AG09309 (cell line): ENCODE results near the gene ATXN1L.

Experiments used
- DNase-seq: peaks from one replicate; pipeline ENCODE4 v3.0.0-alpha.2; 2010; ENCODE audit warnings: low read depth
- H3K4me3 ChIP-seq: 2 replicates; pipeline ENCODE4 v1.5.1; 2011; ENCODE audit warnings: mild to moderate bottlenecking, low read depth, low read length, moderate library complexity; ENCODE audit not compliant: control insufficient read depth
- TF ChIP-seq, protein P1 (sequence below): IDR thresholded peaks from 2 replicates; pipeline ENCODE4 v1.5.1; 2011; ENCODE audit warnings: mild to moderate bottlenecking, low read depth, low read length, inconsistent platforms; ENCODE audit not compliant: insufficient read depth, control insufficient read depth; ENCODE audit errors: missing control alignments

ATXN1L gene

DNA sequence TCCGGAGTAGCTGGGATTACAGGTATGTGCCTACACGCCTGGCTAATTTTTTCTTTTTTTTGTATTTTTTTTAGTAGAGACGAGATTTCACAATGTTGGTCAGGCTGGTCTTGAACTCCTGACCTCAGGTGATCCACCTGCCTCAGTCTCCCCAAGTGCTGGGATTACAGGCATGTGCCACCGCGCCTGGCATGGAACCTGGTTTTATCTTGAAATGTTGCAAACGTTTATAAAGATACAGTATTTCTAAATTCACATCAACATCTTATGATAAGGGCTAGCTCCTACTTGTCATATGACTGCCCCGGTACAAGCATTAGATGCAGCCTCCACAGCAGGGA is 48.1 kb downstream of the ATXN1L start:
- TF ChIP-seq, protein P1, sequence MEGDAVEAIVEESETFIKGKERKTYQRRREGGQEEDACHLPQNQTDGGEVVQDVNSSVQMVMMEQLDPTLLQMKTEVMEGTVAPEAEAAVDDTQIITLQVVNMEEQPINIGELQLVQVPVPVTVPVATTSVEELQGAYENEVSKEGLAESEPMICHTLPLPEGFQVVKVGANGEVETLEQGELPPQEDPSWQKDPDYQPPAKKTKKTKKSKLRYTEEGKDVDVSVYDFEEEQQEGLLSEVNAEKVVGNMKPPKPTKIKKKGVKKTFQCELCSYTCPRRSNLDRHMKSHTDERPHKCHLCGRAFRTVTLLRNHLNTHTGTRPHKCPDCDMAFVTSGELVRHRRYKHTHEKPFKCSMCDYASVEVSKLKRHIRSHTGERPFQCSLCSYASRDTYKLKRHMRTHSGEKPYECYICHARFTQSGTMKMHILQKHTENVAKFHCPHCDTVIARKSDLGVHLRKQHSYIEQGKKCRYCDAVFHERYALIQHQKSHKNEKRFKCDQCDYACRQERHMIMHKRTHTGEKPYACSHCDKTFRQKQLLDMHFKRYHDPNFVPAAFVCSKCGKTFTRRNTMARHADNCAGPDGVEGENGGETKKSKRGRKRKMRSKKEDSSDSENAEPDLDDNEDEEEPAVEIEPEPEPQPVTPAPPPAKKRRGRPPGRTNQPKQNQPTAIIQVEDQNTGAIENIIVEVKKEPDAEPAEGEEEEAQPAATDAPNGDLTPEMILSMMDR = no peak
- H3K4me3 ChIP-seq = peak overlapping the region; percentile 68
- DNase-seq = no peak

GRCh38 chr16:71894229-71894920 is 48.6 kb downstream of the ATXN1L start:
- TF ChIP-seq, protein P1 = no peak
- peak overlapping the region; percentile 68 for H3K4me3 ChIP-seq
- DNase-seq = no peak

DNA sequence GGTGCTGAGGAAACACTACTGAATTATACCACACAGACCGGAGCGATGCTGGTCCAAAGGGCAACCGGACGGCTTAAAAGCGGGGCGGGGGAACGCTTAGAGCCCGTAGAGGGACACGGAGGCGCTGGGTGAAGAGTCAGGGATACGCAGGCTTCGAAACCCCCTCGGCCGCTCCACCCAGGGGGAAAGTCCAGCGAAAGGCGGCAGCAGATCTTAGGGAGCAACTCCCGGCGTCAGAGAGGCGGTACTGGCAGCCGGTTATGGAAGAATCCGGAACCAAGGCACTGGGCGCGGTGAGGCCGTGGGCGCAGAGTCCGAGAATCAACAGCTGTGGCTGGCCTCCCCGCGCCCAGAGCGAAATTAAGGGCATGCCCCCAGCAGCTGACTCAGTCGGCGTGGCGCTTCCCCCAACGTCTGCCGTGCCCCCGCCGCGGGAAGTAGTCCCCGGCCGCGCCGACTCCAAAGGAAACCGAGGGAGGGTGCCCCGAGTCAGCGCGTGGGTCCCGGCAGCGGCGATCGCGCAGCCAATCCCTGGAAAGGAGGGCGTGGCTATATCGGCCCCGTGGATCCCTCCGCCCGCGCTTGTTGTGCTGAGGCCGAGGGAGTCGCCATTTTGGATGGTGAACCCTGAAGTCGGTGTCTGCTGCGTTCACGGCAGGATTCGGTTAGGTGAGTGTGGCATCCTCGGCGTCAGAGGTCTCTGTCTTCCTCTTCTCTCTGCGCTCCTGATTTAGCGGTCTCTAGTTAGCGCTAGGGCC is 49.3 kb downstream of the ATXN1L start, which contains the start of gene IST1:
IST1 (plus strand) TSS at position 611 of the 758 bp plus-strand sequence. CDS start 20,110 bp downstream, outside the sequence.
- TF ChIP-seq, protein P1 = no peak
- peak; percentile 95 for DNase-seq
- peak within 1 kb of the TSS; percentile 68 for H3K4me3 ChIP-seq

DNA sequence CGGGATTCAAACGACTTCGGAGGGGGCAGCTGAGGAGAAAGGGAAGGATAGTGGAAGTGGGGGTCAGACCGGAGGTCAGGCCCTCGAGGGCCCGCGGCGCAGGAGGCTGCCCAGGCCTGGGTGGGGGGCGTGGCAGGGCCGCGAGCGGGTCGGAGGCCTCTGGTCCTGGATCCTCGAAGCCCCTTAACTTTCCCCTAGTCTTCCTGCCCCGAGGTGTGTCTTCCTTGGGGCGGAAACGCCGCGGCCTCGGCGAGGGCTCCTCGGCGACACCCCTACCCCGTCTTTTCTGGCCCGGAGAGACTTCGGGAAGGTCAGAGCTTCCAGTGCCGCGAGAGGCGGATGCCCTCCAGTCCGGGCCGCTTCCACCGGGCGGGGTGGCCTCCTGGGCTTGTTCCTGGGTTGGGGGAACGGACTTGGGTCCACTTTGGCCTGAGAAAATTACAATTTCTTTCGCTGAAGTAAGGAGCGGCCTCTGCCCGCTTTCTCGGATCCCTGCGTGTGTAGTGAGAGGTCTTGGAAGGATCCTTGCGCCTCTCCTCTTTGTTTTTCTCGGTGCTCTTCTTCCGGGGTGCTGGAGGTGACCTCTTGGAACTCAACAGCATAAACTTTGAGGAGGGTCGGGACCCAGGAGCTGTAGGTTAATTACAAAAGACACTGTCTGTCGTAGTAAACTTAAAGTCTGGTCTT is 50.0 kb downstream of the ATXN1L start:
- peak overlapping the region; percentile 68 for H3K4me3 ChIP-seq
- no peak for DNase-seq
- TF ChIP-seq, protein P1 = no peak

GRCh38 chr16:71896764-71897368 is 51.1 kb downstream of the ATXN1L start:
- H3K4me3 ChIP-seq = peak overlapping the region; percentile 68
- TF ChIP-seq, protein P1 = no peak
- no peak for DNase-seq

DNA sequence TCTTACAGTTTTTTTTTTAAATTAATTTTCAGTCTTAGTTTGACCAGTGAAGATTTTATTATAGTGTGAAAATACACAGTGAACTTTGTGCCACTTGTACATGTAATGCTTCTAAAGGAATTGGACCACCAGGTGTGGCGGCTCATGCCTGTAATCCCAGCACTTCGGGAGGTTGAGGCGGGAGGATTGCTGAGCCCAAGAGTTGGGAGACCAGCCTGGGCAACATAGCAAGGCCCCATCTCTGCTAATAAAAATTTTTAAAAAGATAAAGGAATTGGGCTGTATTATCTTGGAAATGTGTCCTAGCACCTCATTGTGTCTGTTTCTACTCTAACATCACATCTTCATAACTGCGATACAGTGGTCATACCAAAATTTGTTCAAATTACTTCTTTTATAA is 53.4 kb downstream of the ATXN1L start:
- TF ChIP-seq, protein P1 = no peak
- H3K4me3 ChIP-seq = no peak overlapping the region
- DNase-seq = no peak
